ENCODE results near the gene UBE2F.
A peak's percentile ranks its signal among the peaks of the same experiment; 100 is the strongest.
"Not testable (repeated sequence)": the region's sequence is repeated elsewhere in the genome, so short reads cannot be mapped to it uniquely, and the experiment has no call there.

UBE2F gene

DNA sequence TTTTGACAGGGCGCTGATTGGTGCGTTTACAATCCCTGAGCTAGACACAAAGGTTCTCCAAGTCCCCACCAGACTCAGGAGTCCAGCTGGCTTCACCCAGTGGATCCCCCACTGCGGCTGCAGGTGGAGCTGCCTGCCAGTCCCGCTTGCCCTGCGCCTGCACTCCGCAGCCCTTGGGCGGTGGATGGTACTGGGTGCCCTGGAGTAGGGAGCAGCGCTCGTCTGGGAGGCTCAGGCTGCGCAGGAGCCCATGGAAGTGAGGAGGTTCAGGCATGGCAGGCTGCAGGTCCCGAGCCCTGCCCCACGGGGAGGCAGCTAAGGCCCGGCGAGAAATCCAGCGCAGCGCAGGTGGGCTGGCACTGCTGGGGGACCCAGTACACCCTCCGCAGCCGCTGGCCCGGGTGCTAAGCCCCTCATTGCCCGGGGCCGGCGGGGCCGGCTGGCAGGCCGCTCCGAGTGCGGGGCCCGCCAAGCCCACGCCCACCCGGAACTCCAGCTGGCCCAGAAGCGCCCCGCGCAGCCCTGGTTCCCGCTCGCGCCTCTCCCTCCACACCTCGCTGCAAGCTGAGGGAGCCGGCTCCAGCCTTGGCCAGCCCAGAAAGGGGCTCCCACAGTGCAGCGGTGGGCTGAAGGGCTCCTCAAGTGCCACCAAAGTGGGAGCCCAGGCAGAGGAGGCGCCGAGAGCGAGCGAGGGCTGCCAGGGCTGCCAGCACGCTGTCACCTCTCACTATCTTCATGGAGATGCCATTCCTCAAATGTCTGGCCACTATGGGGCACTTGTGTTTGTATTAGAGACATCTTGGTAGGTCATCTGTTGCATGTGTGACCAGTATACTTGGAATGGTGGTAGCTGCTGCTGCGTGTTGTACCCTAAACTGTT lies 91.1 kb downstream of the UBE2F start:
- peak; percentile 45 for DNase-seq

- no peak for DNase-seq
These were observed 92.7 kb downstream of the UBE2F start for GRCh38 chr2:238059505-238059904.

GRCh38 chr2:238060096-238060541 lies 93.3 kb downstream of the UBE2F start:
- no peak for DNase-seq

GRCh38 chr2:238060542-238061314 lies 93.9 kb downstream of the UBE2F start, which contains the start of gene SCLY:
Gene SCLY (plus strand): TSS chr2:238061001. CDS start chr2:238061055, 54 bp downstream.
- DNase-seq = peak; percentile 99

DNA sequence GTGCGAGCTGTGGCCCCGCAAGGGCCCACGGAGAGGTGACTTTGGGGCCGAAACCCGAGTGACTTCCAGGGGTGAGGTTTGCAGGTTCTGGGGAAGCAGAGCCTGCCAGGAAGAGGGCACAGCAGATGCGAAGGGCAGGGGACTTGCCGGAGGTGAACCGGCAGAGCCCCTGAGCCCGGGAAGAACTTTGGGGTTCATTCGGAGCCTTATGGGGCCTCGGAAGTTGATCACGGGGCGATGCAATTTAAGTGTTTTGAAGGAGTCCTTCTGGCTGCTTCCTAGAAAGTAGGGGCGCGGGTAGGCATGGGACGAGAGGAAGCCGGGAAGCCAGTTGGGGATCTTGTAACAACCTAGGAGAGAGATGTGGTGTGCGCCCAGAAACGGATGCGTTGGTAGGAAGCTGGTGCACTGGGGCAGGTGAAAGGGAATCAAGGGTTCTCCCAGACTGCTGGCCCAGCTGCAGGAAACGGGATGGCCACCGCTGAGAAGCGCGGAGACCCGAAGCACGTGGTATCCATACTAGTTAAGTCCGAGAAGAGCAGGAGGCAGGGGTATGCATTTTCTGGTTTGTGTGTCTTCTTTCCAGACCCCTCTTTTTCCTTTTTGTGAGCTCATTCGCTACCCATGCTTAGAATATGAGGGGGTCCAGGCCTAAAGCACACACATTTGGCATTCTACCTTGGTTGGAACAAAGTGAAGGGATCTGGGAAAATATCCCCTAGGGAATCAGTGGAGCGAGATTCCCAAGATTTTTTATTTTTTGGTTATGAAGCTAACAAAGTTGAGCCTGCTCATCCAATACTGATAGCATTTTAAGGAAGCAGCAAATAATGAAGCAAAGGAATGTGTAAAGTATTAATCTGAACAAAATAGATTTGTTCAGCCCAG lies 94.7 kb downstream of the UBE2F start:
- DNase-seq = peak; percentile 75

DNA sequence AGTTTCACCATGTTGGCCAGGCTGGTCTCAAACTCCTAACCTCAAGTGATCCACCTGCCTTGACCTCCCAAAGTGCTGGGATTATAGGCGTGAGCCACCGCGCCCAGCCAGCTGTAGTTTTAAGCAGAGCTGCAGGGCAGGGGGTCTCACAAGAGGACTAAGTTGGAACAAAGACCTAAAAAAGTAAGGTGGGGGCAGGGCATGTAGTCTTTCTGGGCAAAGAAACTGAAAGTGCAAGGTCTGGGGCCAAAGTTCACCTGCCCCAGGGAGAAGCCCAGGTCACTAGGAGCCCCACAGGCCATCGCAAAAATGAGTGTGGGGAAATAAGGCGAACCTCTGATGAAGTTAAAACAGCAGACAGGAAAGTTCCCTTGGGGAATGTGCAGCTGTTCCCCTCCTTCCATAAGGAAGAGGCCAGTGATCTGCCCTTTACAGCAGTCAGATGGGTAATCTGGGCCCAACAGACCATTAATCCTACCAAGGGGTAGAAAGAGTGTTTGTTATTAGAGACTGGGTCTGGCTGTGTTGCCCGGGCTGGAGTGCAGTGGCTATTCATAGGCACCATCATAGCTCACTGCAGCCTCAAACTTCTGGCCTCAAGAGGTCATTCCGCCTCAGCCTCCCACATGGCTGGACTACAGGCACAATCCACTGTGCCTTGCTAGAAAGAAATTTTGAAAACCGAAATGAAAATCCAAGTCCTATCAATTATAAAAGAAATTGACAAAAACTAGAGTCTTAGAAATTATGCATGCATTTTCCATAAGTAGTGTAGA lies 96.8 kb downstream of the UBE2F start:
- DNase-seq = peak; percentile 37

DNA sequence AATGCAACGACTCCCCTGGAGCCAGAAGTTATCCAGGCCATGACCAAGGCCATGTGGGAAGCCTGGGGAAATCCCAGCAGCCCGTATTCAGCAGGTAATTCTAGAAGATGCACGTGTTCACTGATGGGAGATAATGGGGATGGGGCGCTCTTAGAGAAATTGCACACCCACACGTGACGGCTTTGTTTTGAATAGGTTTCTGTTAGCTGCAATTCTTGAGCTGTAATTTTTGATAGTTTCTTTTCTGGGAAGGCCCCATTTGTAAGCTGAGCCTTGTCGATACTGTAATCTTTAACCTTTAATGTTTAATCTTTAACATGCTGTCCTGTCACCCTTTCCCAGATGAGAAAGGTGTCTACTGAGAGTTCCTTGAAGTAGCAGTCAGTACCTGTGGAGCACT lies 97.6 kb downstream of the UBE2F start:
- no peak for DNase-seq

DNA sequence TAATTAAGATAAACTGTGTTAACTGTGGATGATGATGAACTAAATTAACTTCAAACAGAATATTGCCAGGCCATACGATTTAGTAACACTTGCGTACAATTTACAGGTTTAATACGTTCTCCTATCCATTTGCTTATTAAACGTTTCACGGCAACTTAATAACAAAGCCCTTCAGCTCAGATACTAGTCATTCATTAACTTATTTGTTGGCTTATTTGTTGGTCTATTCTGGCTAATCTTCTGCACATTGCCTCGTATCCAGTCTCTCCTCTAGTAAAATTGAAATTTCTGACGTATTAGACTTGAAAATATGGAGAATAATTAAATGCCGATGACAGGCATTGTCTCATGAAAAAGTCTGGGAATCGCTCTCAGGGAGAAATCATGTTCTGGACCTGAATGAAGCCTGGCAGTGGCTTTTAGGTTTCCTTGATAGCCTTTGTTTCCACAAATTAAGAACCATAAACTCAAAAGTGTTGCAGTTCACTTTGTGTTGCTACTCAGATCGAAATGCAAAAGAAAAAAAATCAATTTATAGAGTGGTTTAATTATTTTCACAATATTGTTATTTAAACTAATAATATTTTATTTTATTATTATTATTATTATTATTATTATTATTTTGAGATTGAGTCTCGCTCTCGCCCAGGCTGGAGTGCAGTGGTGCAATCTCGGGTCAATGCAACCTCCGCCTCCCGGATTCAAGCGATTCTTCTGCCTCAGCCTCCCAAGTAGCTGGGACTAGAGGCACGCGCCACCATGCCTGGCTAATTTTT lies 98.4 kb downstream of the UBE2F start:
- no peak for DNase-seq

GRCh38 chr2:238066218-238066617 lies 99.4 kb downstream of the UBE2F start:
- no peak for DNase-seq

GRCh38 chr2:238066718-238067117 lies 99.9 kb downstream of the UBE2F start:
- not testable (repeated sequence) for DNase-seq

DNA sequence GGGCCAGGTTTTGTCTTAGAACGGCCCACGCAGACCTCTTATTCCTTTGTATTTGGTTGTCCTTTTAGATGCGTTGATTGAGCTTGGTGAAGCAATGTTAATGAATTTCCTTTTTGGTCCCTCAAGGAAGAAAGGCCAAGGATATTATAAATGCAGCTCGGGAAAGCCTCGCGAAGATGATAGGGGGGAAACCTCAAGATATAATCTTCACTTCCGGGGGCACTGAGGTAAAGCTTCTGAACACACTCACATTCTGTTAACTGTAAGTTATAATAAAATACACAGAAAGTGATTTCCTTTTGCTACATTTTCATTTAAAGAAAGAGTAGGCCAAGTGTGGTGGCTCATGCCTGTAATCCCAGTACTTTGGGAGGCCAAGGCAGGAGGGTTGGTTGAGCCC lies 101.1 kb downstream of the UBE2F start:
- DNase-seq = no peak

DNA sequence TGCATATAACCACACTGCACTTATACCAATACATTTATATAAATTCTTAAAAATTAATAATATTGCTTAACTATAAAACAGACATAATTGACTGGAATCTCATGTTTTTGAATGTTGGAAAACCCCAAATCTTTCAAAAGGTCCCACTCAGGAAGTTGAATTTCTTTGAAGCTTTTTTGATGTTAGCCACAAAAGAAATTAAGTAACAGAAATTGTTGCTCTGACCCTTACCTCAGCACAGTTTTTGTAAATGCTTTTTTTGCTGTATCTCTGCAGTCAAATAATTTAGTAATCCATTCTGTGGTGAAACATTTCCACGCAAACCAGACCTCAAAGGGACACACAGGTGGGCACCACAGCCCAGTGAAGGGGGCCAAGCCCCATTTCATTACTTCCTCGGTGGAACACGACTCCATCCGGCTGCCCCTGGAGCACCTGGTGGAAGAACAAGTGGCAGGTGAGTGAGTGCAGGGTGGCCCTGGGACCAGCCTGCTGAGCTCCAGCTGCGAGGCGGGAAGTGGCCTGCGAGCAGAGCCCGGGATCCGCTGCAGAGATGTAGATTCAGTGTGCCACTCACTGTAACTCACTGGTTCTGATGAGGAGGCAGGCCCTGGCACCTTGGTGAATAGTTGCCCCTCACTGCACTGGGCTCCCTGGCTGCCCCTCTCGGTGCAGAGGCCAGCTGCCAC lies 102.4 kb downstream of the UBE2F start:
- DNase-seq = peak; percentile 35

DNA sequence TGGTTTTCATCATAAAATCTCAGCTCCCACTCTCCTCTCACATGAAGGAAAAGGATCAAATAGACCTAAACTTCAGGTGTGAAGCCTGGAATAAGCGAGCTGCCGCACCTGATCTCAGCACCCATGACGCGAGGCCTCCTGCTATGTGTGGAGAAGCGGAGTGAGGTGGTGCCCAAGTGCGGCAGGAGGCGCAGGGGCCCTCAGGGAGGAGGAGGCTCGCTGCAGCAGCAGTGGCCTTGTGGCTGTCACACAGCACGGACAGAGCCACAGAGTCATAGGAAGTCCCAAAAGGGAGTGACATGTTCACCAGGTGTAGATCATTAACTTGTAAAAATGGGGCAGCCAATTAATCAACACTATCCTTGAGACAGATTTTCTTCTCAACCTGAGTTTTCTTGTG lies 103.1 kb downstream of the UBE2F start:
- no peak for DNase-seq

DNA sequence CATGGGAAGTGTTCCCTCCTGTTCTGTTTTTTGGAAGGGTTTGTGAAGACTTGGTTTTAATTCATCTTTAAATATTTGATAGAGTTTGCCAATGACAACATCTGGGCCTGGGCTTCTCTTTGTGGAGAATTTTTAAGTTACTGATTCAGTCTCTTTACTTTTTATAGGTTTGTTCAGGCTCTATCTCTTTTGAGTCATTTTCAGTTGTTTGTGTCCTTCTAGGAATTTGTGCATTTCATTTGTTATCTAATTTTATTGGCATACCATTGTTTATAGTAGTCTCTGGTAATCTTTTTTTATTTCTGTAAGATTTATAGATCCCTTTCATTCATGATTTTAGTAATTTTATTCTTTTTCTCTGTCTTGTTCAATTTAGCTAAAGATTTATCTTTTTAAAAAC lies 108.6 kb downstream of the UBE2F start:
- DNase-seq = no peak

- no peak for DNase-seq
These were observed 110.5 kb downstream of the UBE2F start for GRCh38 chr2:238077292-238077691.

GRCh38 chr2:238079874-238080327 lies 113.1 kb downstream of the UBE2F start:
- no peak for DNase-seq

DNA sequence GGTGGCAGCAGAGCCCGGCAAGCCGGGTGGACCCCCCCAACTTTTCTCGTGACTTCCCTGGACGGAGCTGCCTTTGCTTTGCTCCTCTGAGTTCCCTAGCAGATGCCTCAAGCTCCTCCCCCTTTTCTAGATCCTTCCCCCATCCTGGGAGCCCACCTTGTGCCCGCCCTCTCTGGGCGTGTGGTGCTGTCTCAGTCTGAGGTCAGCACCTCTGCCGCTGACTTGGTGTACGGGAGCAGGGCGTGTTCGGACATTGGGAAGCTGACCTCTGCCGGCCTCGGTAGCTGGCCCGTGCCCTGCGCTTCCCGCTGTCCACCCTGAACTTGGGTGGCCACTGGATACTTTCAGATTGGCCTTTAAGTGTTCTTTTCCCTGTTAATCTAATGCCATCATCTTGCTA lies 113.7 kb downstream of the UBE2F start:
- no peak for DNase-seq

DNA sequence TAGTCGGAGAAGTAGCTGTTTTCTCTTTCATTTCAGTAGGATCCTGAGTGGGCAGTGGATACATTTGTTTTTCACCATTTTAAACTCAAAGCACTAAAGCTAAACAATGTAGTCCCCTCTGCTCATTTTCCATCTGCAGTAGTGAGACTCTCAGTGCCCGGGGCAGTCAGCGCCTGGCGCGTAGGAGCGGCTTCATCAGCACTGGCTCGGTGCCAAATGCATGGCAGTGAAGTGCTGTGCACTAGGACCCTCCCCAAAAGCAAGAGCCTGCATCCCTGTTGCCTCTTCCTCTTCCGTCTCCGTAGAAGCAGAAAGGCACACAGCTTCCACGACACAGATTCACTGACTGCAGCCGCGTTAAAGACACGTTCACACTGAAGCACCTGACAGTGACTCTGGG lies 114.3 kb downstream of the UBE2F start:
- no peak for DNase-seq

- DNase-seq = no peak
These were observed 114.7 kb downstream of the UBE2F start for GRCh38 chr2:238081561-238081960.

- DNase-seq = no peak
These were observed 115.3 kb downstream of the UBE2F start for GRCh38 chr2:238082151-238082550.

DNA sequence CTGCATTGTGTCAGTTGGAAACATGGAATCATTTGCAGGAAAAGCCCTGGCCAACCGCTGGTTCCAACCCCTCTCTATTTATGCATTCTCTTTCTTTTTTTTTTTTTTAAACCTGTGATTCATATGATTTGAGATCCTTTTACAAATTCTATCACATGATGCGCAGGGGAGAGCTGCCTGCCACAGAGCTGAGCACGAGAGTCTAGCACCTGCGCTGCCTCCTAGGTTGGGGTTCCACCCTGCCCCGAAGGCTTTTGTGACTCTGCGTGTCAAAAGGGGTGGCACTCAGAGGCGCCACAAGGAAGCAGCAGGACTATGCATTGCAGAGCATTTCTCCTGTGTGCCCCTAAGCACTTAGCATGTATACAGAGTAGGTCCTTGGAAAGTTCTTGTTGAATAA lies 116.0 kb downstream of the UBE2F start:
- DNase-seq = no peak
